Fibroblast of lung (primary cell): Measurements from ENCODE around the gene SYTL4.

Experiments
- CTCF ChIP-seq, 2 donors: IDR thresholded peaks in 1 of 2; conservative IDR thresholded peaks in 1 of 2; 1 replicate in 1 of 2; 2 replicates in 1 of 2; pipeline ENCODE4 v1.5.1; 2011 to 2012; ENCODE audit warnings: low read length in 2 of 2, control low read depth in 1 of 2, inconsistent platforms in 1 of 2, low read depth in 1 of 2, mild to moderate bottlenecking in 1 of 2
- EZH2 ChIP-seq: IDR thresholded peaks from 2 replicates; pipeline ENCODE4 v1.5.1; 2012; ENCODE audit warnings: low read length, control low read depth, mild to moderate bottlenecking; ENCODE audit errors: missing control alignments

GRCh38 chrX:100698551-100698950 is 33.4 kb downstream of the SYTL4 start:
- TF ChIP-seq CTCF (conservative IDR thresholded peaks at IDR 0.05 in 1 of 2, IDR thresholded peaks at IDR 0.05 in 1 of 2; ENCODE audit: low read depth in 1 of 2, low read length in 2 of 2) (no peak), EZH2 (no peak)
